NCI-H128 (cell line): ENCODE measurements around the gene TIMELESS.
"Not testable (repeated sequence)": the region's sequence is repeated elsewhere in the genome, so short reads cannot be mapped to it uniquely, and the experiment has no call there.

Experiments
- DNase-seq: peaks from one replicate; lab custom pipeline; 2025; ENCODE audit not compliant: unreplicated experiment; lab: John Stamatoyannopoulos, UW

The TIMELESS gene, protein sequence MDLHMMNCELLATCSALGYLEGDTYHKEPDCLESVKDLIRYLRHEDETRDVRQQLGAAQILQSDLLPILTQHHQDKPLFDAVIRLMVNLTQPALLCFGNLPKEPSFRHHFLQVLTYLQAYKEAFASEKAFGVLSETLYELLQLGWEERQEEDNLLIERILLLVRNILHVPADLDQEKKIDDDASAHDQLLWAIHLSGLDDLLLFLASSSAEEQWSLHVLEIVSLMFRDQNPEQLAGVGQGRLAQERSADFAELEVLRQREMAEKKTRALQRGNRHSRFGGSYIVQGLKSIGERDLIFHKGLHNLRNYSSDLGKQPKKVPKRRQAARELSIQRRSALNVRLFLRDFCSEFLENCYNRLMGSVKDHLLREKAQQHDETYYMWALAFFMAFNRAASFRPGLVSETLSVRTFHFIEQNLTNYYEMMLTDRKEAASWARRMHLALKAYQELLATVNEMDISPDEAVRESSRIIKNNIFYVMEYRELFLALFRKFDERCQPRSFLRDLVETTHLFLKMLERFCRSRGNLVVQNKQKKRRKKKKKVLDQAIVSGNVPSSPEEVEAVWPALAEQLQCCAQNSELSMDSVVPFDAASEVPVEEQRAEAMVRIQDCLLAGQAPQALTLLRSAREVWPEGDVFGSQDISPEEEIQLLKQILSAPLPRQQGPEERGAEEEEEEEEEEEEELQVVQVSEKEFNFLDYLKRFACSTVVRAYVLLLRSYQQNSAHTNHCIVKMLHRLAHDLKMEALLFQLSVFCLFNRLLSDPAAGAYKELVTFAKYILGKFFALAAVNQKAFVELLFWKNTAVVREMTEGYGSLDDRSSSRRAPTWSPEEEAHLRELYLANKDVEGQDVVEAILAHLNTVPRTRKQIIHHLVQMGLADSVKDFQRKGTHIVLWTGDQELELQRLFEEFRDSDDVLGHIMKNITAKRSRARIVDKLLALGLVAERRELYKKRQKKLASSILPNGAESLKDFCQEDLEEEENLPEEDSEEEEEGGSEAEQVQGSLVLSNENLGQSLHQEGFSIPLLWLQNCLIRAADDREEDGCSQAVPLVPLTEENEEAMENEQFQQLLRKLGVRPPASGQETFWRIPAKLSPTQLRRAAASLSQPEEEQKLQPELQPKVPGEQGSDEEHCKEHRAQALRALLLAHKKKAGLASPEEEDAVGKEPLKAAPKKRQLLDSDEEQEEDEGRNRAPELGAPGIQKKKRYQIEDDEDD

DNA sequence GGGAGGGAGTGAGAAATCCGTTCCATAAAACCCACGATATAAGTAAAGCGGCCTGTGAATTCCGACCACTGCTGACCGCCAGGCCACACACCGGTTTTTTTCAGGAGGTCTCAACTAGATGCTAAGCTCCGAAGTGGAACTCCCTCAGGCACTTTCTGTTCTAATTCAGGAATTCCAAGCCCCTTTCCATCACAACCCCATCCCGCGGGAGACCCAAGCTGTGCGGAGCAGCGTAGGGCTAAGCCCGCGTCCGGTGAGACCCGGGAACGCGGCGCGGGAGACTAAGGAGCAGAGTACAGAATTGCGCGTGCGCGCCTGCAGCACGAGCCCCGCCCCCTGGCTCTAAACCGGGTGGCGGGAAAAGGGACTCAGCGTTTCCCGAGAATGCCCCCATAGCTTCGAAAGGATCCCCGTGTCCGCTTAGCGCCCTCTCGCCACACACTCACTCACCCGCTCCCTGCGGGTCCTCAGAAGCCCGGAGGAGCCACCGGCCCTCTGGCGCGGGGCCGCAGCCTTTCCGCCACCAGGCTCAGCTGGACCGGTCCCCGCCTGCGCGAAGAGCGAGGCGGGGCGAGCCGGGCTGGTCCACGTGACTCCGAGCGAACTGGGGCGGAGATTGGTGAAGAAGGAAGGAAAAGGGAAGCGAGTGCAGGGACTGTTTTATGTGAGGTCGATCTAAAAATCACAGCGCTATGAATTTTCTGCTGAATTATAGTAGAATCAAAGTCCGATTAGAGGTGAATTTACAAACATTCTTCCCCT, at the start of gene TIMELESS:
TSS of gene TIMELESS (minus strand) at position 567 of the 762 bp plus-strand sequence. CDS start 15,256 bp downstream, outside the sequence.
- DNase-seq: peak; percentile 89

DNA sequence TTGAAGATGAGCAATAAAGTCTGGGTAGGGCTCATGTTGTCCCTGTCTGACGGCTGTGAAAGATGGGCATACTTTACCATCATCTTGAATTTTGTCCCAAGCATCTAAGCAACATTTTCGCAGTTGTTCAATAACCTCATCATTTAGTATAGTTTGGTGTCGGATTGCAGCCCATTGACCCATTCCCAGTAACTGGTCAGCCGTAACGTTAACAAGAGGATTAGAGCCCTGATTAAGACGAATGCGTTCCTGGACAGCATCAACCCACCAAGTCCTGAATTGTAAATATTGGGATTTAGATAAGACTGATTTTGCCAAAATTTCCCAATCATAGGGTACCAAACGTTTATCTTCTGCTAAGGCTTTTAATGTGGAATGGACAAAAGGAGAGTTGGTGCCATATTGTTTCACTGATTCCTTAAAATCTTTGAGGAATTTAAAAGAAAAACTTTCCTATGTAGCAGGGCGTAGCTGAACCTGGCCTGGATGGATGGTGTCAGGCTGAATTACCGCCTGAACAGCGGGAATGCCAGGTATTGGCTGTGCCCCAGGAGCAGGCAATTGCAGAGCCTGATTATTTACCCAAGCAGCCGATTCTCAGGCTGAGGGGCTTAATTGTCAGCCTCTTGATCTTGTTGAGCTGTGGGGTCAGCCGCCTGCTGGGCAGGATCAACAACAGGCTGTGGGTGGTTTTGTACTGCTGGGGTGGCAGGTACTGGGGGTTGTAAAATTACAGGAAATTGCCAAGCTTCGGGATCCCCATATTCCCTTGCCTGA, 49.1 kb upstream of the TIMELESS start:
- DNase-seq: not testable (repeated sequence)

DNA sequence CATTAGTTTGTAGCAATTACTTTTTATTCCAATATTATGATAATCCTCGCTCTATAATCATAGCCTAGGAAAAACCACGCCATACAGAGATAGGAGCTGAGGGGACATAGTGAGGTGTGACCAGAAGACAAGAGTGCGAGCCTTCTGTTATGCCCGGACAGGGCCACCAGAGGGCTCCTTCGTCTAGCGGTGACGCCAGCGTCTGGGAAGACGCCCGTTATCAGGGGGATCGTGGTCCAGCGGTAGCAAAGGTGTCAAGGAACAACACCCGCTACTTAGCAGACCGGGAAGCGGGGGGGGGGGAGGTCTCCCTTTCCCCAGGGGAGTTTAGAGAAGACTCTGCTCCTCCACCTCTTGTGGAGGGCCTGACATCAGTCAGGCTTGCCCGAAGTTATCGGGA, 47.5 kb upstream of the TIMELESS start:
- DNase-seq: not testable (repeated sequence)

DNA sequence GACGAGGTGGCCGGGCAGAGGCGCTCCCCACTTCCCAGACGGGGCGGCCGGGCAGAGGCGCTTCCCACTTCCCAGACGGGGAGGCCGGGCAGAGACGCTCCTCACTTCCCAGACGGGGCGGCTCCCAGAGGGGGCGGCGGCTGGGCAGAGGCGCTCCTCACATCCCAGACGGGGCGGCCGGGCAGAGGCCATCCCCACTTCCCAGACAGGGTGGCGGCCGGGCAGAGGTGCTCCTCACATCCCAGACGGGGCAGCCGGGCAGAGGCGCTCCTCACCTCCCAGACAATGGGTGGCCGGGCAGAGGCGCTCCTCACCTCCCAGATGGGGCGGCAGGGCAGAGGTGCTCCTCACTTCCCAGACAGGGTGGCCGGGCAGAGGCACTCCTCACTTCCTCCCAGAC, 45.3 kb upstream of the TIMELESS start:
- DNase-seq: not testable (repeated sequence)

DNA sequence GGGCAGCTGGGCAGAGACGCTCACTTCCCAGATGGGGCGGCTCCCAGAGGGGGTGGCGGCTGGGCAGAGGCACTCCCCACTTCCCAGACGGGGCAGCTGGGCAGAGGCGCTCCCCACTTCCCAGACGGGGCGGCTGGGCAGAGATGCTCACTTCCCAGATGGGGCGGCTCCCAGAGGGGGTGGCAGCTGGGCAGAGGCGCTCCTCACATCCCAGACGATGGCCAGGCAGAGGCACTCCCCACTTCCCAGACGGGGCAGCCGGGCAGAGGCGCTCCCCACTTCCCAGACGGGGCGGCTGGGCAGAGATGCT, 44.8 kb upstream of the TIMELESS start:
- DNase-seq: not testable (repeated sequence)

DNA sequence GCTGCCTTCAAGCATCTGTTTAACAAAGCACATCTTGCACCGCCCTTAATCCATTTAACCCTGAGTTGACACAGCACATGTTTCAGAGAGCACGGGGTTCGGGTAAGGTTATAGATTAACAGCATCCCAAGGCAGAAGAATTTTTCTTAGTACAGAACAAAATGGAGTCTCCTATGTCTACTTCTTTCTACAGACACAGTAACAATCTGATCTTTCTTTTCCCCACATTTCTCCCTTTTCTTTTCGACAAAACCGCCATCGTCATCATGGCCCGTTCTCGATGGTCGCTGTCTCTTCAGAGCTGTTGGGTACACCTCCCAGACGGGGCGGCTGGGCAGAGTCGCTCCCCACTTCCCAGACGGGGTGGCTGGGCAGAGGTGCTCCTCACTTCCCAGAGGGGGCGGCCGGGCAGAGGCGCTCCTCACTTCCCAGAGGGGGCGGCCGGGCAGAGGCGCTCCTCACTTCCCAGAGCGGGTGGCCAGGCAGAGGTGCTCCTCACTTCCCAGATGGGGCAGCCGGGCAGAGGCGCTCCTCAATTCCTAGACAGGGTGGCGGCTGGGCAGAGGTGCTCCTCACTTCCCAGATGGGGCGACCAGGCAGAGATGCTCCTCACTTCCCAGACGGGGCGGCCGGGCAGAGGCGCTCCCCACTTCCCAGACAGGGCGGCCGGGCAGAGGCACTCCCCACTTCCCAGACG, 44.3 kb upstream of the TIMELESS start:
- DNase-seq: not testable (repeated sequence)

DNA sequence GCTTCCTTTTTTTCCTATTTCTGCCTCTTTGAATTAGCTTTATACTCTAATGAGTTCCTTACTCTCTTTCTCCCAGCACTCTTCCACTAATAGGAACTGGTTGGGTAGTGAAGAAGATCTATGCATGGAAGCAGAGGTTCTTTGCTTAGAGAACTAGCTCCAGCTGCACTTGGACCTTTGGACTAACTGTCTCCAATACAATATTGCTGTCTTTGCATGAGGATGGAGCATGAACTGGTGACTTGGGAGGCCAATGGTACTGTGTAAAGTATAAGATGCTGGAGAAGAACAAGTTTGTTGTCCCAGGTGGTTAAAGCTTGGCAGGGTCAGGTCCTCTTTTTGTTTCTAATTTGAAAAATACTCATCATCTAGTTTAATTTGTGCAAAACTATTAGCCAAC, 41.1 kb upstream of the TIMELESS start:
- DNase-seq: no peak

DNA sequence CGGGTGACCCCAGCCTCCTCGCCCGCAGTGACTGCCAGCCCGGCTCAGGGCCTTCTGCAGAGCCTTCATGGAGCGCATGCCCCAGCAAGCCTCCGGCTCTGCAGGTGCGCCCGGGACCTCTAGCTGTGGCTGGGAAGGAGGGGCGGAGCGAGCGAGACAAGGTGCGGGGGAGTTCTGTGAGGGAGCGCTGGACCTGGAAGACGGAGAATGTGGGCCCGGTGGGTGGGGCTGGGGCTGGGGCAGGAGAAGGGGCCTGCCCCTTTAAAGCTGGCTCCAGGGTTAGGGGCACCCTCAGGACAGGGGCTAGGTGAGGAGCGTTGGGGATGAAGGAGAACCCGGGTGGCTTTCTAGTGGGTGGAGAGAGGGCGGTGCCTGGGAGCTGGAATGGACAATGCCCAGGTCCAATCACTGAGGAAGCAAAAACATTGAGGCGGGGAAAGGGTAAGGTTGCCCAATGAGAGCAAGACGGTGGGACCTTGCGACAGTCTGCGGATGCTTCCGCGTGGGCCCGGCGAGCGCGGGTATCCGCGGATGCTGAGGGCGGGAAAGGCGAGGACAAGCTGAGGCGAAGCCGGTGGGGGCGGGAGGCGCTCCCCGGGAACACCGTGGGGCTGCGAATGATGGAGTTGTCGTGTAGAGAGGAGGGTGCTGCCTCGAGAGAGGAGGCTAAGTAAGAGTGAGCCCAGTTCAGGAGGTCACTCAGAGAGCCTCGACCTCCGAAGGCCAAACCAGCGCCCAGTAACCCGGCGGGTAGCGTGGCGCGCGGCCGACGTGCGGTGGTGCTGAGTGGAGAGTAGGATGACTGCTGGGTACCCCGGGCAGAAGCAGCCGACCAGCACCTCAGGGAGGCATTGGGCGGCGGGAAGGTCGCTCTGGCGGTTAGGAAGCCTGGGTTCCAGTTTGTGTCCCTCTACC, 39.1 kb upstream of the TIMELESS start, which contains the start of gene GLS2:
TSS of gene GLS2 (minus strand) at position 121 of the 915 bp plus-strand sequence. CDS start at position 78, 43 bp downstream.
- peak; percentile 73 for DNase-seq

DNA sequence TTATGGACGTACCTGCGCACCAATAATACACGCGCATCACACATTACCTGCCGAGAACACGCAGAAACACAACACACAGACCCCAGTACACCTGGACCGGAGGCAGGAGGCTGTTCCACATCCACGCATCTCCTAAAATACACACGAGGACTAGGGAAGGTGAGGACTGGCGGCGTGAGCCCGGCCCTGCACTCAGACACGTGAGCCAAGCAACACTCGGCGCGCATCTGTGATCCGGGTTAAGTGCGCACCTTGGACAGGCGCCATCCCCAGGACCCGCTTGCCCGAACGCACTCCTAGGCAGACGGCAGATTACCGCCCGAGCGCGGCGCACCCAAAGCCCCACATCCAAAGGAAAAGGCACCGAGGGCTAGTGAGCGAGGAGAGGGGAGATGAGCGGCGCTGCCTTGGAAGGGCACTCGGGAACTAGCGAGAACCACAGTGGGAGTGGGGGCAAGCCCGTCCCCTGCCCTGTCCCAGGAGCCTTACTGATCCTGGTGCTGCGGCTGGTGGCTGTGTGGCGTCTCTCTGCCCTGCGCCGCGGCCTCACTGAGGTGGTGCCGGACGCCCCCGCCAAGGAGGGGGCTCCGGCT, 38.3 kb upstream of the TIMELESS start:
- no peak for DNase-seq

DNA sequence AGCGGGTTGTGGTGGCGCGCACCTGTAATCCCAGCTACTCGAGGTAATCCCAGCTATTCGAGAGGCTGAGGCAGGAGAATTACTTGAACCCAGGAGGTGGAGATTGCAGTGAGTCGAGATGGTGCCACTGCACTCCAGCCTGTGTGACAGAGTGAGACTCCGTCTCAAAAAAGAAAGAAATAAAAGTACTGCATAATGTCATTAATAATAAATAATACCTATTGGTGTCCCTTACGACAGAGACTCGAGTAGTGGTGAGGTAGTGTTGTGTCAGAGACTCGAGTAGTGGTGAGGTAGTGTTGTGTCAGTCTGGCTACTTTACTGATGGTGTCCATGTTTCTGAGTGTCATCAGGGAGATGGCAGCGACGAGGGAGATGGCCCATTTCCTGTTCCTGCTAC, 37.5 kb upstream of the TIMELESS start:
- no peak for DNase-seq

DNA sequence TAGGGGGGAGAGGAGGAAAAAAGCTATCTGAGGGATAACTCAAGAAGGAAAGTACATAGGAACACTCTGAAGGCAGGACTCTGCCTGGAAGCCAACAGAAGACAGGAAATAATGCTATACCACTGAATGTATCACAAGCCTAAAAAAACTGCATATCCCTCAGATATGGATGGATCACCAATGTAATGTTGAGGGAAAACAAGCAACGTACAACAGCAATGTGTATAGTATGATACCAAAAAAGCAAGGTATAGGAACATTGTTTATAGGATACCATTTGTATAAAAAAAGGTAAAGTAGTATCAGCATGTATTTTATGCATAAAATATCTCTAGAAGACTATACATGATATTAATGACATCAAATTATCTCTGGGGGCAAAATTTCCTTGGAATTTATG, 35.3 kb upstream of the TIMELESS start:
- DNase-seq: no peak

DNA sequence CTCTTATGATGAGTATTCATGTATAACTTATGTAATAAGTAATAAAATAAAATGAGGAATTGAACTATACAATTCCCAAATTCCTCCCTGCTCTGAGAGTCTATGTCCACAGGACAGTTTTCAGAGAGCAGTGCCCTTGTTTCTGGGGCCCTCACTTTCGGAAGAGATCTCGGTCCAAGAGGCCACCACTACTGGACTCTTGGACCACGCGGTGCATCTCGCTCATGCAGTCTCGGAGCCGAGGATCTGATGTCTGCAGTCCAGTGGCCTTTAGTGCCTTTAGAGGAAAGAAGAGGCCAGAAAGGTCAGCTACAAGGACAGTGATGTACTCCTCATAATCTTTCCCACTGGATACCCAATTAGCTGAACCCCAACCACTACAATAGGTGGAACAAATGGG, 30.4 kb upstream of the TIMELESS start:
- DNase-seq: no peak

DNA sequence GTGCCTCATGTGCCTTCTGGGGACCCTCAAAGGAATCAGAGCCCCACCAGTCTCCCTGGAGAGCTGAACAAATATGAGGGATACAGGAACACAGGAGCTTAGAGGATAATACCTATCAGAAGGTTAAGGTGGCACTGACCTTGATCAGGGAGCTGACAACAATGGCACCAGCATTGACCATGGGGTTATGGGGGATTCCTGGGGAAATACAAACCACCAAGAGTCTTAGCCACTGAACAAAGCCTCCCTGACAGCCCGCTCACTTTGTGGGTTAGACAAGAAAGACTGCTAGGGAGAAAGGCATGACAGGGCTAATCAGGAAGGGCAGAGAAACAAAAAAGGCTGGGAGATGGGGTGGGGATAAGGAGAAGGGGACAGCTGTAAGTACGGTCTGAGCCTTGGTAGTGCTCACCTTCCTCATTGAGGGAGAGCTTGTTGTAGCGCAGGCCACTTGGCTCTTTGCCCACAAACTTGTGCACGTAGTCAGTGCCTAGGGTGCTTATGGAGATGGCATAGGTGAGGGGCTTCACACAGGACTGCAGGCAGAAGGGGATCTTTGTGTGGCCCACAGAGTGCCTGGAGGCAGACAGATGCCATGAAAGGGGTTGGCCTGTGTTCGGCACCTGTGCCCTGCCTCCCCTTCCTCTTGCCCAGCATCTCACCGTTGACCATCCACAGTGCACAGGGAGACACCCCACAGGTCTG, 28.4 kb upstream of the TIMELESS start:
- DNase-seq: no peak

DNA sequence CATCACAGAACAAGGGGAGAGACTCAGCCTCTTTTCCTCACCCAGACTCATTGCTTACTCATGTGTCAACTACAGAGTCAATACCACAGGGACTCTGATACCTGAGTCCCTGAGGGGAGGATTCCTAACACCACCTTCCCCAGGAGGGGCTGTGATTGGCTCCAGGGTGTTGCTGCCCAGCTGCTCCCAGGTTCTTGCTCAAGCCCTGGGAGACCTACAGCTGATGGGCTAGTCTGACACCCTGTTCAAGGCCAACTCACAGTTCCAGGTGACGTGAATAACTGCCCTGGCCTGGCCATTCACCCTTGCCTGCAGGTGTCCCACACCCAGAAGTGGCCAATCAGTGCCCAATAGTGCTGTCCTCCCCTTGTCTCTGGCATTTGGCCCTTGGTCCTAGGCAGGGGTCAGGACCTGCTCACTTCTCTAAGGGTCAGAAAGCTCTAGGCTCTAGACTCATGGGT, 27.8 kb upstream of the TIMELESS start:
- DNase-seq: no peak

DNA sequence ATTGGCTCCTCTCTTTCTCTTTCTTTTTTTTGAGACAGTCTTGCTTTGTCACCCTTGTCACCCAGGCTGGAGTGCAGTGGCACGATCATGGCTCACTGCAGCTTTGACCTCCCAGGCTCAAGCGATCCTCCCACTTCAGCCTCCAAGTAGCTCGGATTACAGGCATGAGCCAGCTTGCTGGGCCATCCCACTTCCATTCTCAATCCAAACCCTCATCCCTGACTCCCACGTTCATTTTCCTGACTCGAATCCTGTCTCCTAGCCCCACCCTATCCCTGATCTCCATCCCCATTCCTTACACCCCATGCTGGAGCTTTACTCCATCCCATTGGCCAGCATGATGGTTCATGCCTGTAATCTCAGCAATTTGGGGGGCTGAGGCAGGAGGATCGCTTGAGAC, 26.9 kb upstream of the TIMELESS start:
- no peak for DNase-seq

DNA sequence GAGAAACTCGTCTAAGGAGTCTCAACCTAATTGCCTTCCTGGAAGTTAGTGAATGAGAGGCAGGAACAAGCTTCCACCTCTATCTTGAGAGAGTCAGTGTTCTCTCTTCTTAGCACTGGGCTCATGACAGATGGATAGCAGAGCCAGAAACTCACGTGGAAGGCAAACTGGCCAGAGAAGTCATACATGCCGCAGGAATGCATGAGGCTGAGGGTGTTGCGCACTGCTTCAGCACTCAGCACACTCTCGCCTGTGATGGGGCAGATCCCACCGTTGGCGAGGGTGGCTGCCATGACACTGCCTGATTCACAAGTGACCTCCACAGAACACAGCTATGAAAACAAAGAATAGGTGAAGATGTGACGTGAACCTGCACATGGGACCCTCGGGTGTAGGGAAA, 25.2 kb upstream of the TIMELESS start:
- no peak for DNase-seq
